Measurements from ENCODE around the gene SETBP1.
A peak's percentile ranks its signal among the peaks of the same experiment; 100 is the strongest.

SETBP1 gene

DNA sequence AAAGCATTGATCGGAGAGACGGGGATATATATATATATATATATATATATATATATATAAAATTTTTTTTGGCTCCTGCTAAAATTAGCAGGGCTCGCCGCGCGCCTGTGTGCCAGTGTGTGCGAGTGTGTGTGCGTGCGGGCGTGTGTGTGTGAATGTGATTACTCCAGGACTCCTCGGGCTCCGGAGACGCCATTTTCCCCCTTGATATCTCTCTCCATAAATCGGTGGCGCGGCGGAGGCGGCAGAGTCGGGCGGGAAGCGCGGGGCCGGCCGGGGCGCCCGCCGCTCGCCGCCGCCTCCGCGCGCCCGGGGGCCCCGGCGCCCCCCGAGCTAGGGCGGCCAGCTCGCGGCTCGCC lies 795 bp upstream of the SETBP1 start:
- peak; percentile 1 for DNase-seq

DNA sequence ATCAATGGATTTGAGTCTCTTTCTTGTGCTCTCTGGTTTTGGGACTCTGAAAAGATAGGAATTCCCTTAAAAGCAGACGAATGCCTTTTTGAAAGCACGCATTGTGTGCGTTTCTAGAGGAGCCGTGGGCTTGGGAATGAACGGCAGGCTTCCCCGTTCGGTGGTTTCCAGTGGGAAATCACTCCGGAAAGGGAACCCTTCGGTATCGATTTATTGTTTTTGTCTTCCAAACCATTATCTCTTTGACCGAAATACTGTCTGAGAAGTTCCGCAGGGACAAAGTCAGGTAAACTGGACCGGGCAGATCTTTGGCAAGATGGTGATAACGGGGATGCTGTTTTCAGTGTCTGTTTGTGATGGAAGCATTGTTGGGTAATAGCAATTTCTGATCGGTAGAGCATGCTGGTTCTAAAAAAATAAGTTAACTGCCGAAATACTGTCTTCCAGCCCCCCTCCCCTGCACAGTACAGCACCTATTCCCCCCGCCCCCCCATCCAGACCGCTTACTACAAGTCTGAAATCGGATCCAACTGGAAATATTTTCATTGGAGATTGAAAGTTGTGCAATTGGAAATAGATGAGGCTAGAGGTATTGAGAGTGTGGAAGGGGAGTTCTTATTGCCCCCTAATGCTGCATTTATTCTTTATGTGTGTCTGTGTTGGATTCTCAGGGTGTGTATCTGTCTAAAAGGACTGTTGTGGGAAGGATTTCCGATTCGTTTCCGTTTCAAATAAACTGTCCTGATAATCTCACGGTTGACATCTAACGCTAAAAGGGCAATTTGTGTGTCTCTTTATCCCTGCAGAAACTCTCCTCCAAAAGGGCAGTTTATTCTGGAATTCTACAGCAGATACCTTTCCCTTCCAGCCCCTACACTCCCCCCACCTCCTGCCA lies 635 bp downstream of the SETBP1 start:
- no peak for DNase-seq

DNA sequence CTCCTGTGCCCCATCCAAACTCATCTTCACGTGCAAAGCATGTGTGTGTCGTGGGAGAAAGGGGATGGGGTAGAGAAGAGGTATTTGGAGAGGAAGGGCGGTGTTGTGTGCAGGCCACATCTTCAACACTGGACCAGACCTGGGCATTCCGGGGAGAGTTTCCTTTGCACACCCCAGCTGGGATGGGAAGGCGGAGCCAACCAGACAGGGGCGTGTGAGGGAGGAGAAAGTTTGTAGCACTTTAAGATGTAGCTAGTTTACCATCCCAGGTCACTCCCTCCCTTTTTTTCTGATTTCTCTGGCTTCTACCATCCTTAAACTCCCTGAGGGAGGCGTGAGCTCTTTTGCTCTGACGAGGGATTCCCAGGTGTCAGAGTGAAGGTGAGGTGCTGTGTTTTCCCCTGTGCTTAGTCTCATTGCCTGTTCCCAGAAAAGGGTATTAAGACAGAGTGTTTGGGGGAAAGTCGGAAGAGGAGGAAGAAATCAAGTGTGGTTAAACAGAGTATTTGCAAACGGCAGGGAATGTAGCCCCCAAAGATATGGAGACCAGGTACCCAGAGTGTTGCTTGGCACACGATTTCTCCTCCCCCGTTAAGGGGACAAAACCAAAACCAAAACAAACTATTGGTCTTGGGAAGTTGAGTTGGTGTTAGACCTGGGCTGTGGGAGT lies 1.6 kb downstream of the SETBP1 start:
- DNase-seq = no peak

DNA sequence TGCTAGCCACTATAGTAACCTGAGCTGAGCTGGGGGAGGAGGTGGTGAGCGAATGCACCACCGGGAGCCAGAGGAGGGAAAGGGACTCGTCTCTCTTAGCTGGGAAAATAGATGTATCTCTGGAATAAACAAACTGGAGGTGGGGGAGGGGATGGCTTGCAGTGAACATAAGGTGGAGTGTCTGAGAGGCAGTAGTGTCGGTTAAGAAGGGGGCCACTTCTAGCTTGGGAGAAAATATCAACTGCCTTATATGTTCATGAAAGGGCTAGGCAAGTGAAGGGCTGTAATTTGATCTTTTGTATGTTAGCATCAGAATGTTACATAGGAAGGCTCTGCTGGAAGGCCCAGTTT lies 2.2 kb downstream of the SETBP1 start:
- DNase-seq = no peak

DNA sequence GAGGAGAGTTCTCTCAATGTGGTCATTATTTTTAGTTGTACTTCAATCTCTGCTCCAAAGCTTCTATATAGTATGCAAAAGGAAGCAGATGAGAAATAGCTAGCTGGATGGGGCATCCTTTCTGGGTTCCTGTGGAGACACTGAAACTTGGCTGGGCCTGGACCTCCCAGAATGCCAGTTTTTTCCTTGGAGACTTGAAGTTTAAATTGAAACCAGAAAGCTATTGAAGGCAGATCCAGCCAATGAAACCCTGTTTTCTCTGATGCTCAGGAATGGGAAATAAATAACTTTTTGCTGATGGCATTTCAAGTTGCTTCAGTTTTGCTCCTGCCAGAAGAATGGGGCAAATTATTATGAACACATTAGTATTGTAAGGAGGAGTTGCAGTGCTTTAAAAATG lies 2.9 kb downstream of the SETBP1 start:
- no peak for DNase-seq

DNA sequence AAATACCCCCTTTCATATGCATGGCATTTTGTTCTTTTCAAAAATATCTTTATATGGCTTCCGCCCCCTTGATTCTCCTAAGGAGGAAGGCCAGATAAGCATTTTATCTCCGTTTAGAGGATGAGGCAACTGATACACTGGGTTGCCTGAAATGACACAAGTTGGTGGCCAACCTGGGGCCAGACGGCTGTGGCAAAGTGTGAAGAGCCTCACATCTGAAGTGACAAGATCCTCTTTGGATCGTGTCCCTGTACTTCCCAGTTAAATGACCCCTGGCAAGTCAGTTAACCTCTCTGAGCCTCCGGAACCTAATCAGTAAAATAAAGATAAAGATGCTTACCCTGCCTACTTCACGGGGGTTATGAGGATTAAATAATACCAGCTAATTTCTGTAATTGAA lies 4.6 kb downstream of the SETBP1 start:
- DNase-seq = no peak

DNA sequence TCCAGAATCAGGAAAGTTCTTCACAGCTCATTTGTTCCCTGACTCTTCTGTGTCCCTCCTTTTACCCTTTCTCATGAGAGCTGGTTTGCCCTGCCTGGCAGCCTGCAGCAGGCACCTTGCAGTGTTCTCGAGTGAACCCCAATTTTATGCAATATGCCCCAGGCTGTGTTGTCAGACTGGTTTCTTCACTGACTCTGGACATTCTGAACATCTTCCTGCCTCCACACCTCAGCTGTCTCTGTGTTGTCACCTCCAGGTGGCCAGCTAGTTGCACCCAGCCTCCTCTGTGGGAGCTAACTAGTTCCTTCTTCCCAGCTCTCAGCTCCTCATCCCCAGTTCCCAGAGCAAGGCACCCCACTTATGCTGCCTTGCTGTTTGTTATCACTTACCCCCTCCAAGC lies 5.5 kb downstream of the SETBP1 start:
- DNase-seq = no peak

DNA sequence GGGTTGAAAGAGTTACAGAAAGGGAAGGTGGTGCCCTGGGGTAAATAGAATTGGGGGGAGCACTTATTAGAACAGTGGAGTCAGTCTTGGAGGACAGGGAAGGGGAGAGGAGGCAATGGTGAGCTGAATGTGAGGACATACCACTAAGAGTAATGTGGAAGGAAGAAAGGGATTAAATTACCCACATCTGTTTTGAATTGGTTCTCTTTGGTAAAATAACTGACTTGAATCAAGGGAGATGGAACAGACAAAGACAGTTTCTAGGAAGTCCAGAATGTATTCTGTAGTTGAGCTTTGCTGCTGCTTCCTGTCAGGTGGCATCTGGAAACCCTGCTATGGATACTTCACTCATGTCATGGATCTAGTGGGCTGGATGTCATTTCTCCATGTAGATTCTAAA lies 6.7 kb downstream of the SETBP1 start:
- no peak for DNase-seq

DNA sequence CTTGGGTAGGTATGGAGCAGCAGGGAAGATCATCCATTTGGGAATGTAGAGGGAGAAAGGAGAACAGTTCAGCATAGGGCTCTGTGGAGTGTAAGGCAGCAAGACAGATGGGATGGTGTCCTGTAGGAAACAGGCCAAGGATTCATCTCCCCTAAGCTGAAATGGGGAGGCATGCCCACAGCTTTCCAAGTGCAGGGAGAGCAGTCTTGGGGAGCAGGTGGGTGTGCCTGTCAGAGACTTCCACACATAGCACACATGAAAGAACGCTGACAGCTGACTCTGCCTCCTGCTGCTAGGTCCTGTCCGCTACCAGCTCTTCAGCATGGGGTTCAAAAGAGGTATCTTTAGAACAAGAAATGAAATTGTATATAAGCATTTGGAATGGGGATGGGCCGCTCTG lies 9.0 kb downstream of the SETBP1 start:
- DNase-seq = no peak

DNA sequence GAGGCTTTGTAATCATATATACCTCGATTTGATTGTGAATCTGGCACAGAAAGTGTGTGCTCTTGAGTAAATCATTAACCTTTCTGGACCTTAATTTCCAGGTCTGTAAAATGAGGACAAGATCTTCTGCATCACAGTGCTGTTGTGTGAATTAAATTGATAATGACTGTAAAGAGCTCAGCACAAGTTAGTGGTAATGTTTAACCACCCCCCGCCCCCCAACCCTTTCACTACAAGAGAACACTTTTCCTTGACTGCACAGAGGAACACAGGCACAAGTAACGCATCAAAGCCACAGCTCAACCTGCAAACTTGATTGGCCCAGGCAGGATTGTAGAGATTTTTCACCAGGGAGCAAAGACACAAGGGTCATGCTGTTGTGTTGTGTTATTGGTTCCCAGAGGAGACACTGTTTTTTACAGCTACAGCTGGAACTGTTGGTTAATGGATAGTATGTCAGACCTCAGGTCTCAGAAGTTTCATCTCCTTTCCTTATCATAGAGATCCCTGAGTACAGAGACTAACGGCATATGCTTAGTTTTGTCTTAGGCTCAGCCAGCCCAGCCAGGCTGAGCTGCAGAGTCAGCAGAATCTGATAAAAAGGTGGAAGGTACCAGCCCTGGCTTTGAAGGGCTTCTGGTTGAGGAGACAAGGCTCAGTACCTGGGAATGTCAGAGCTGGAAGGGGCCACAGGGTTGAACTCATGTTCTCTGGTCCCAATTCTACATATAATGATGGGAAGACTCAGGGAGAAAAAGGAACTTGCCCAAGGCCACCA lies 10.6 kb downstream of the SETBP1 start:
- DNase-seq = no peak

DNA sequence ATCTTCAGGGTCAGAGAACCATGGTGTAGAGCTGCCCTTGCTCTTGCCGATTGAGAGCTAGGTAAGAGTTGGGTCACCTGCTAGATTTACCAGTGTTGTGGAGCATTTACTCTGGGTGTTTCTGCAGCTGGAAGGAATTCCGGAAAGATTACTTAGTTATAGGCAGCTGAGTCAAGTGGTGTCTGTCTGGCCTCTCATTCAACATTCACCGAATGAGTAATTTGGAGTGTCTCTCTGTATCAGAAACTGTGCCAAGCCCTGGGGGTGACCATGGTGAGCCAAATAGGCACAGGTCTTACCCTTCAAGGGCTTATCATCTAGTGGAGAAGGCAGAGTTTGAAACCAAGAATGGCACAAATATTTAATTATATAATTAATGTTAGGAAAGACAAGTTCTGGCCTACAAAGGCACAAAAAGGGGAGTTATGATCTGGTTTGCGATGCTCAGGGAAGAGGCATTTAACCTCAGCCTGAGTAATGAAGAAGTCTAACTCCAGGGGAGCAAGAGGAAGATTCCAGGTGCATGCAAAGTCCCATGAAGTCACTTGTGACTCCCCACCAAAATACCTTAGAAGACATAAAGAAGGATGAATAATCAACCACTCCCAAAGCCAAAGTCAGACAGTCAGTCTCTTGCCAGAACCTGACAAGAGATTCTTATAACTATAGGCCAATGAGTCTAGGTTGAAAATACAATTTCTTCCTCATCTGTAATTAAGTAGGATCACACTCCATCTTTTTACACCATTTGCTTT lies 12.5 kb downstream of the SETBP1 start:
- no peak for DNase-seq

DNA sequence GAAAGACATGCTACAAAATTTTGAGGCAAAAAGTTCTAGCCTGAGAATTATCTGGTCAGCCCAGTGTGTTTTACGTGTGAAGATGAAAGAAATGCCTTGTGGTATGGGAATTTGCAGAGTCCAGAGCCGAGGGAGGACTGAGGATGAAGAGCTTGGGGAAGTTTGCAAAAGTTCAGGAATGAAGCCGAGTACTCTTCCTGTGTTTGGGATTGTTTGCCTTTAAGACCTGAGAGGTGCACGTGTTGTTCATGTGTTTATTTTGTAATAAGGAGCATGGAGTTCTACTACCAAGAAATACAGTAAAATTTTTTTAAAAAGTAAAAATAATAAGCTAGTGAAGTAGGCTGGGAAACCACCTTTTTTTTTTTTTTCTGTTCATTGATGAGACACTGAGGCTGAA lies 14.8 kb downstream of the SETBP1 start:
- DNase-seq = no peak

DNA sequence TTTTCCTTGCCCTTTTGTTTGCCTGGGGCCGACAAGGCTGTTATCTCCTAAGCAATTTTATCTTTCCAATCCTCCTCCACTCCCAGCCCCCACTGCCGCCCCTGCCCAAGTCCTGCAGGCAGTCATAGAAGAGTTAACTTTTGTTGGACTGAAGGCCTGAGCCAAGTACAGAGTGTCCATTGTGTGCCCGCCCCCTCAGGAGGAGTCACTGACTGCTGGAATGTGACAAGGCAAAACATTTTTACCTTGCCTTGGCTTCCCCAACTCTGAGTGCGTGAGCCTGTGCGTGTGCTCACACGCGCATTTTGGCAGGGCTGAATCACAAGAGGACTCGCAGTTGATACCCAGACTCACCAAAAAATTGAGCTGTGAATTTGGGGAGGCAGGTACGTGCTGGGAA lies 16.2 kb downstream of the SETBP1 start:
- no peak for DNase-seq

DNA sequence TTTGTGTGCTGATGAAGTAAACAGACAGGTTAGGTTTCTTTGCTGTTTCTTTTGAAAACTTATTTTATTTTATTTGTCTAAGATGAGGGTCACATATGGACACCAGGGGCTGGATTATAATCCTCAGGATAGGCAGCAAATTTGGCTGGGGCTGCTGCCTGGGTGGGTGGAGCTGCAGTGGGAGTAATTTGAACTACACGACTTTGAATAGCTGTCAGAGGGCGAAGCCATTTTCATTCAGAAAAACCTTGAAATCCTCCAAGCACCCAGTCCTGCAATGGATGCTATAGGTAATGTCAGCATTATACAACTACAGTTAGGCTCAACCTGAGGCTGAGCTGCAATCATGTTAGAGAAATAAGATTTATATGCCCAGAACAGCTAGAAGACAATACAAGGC lies 16.6 kb downstream of the SETBP1 start:
- no peak for DNase-seq

DNA sequence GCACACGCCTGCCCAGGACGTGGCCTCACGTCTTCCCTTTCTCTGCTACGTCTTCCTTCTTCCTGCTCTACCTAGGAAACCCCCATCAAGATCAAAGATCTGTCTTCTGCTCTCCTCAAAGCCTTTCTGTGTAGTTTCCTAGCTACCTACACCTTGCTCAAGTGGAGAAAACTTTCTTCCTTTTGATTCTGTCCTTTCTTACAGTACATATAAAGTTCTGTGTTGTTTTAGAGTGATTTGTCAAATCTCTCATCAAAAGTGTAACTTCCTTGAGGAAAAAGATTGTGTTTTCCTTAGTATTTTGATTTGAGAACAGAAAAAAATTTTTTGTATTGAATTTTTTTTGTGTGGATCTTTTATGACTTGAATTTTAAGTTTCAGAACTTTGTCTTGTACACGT lies 17.8 kb downstream of the SETBP1 start:
- no peak for DNase-seq

DNA sequence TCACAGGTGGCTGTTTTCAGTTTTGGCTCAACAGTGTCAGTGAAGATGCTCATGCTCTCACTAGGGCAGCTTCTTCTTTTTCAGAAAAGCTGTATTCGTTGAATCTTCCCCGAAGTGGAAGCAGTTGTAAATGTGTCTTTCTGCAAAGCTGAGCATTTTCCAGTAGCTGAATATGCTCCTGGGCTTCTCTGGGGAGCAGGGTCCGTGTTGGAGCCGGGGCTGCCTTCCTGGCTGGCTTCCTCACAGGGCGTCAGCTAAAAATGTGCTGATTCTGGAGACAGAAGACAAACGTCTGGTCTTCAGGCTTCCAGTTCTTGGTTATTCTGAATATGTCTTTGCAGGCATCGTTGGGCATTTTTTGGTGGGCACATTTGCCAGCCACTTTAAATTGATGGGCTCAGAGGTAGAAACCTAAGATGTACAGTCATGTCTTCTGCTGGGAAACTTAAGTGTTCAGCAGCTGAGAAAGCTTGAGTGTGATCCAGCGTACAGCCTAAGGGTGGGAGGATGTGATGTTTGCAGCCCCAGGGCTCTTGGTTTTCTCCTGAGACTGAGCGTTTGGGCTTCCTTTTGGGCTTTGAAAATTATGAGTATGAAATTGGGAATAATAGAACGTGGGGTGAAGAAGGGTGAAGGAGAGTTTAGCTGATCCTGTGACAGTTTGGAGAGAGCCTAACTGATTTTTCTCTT lies 19.0 kb downstream of the SETBP1 start:
- DNase-seq = no peak

DNA sequence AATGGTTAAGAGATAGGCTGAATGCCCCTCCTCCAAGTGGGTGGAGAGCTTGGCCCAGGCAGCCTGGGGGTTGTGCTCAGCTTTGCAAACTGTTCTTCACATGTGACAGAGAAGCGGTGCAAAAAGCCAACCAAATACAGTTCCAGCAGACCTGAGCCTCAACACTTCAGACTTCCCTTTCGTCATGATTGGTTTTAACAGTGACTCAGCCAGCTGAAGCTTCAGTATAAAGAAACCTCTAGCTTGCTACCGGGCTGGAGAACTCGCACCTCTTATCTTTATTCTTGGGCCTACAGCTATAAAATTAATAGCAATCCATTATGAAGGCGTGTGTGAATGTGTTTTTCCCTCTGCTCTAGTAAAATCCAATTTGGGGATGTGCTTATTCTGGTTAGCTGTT lies 20.0 kb downstream of the SETBP1 start:
- no peak for DNase-seq

DNA sequence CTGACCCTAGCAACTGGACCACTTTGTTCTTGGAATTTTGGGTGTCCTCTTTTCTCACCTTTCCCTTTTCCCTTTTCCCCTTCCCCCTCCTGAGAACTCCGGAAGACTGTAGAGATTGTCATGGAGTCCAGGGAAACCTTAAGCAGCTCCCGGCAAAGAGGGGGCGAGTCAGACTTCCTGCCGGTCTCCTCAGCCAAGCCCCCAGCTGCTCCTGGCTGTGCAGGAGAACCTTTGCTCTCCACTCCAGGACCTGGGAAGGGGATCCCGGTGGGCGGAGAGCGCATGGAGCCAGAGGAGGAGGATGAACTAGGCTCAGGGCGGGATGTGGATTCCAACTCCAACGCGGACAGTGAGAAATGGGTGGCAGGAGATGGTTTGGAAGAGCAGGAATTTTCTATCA lies 20.5 kb downstream of the SETBP1 start:
- DNase-seq = no peak

DNA sequence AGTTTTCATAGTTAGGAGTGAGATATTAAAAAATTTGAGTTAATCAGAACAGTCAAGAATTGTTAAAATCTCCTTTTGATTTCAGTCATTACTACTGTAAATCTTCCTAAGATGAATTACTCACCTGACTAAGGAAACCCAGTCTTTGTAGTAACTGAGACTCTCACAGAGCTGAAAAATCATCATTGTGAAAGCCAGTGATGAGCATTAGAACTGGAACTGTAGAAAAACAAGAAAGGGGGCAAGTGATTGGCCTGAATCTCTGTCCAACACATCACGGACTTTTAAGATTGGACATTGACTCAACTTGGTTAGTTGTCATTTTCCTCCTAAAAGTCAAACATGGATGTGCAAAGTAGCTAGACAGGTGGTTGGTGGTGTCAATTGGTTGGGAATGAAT lies 21.9 kb downstream of the SETBP1 start:
- DNase-seq = no peak

DNA sequence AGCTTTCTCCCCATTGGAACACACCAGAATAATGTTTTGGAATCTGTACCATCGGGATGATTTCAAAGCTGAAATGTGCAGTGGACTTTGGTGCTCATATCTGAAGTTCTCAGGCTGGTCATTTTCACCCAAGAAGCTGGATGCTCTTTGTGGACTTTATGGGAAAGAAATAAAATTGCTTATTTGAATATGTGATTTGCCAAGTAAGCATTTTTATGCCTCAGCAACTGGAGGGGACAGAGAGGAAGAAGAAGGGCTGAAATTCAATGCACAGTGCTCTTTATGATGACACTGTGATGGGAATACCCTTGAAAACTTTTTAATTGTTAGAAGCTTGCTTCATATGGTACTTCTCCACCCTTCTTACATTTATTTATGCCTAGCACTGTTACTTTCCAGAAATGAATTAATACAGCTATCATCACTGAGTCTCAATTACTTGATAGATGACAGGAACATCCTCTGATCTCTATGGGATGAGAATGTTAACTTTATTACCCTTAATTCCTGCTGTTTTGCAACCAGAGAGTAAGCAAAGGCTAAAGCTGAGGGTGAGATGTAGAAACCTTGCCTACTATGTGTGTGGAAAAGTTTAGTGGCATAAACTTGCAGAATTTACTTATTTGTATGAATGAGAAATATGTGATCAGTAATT lies 23.6 kb downstream of the SETBP1 start:
- DNase-seq = no peak

DNA sequence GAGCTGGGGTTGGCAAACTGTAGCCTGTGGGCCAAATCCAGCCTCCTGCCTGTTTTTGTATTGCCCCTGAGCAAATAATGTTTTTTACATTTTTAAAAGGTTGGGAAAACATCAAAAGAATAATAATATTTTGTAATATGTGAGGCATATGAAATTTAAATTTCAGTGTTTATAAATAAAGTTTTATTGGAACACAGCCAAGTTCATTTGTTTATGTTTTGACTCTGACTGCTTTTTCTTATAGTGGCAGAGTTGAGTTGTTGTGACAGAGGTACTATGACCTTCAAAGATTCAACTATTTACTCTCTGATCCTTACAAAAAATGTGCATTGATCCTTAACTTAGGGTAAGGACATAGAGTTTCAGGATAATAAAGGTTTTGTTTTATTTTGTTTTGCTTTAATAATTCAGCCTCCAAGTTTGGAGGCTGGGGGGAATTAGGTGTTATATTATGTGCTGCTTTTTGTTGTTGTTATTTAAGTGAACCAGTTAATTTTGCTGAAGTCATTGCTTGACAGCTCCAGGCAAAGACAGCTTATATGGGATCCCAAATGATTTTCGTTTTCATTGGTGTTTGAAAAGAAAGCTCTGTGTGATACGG lies 24.5 kb downstream of the SETBP1 start:
- DNase-seq = no peak

All from HCEC 1CT (cell line).